AG09309 (cell line): ENCODE results near the gene KY.
A peak's percentile ranks its signal among the peaks of the same experiment; 100 is the strongest.

Source experiments
- DNase-seq: peaks from one replicate; pipeline ENCODE4 v3.0.0-alpha.2; 2010; ENCODE audit warnings: low read depth
- H3K4me3 ChIP-seq: 2 replicates; pipeline ENCODE4 v1.5.1; 2011; ENCODE audit warnings: mild to moderate bottlenecking, low read depth, low read length, moderate library complexity; ENCODE audit not compliant: control insufficient read depth
- TF ChIP-seq, protein P1 (sequence below): IDR thresholded peaks from 2 replicates; pipeline ENCODE4 v1.5.1; 2011; ENCODE audit warnings: mild to moderate bottlenecking, low read depth, low read length, inconsistent platforms; ENCODE audit not compliant: insufficient read depth, control insufficient read depth; ENCODE audit errors: missing control alignments

The KY gene

DNA sequence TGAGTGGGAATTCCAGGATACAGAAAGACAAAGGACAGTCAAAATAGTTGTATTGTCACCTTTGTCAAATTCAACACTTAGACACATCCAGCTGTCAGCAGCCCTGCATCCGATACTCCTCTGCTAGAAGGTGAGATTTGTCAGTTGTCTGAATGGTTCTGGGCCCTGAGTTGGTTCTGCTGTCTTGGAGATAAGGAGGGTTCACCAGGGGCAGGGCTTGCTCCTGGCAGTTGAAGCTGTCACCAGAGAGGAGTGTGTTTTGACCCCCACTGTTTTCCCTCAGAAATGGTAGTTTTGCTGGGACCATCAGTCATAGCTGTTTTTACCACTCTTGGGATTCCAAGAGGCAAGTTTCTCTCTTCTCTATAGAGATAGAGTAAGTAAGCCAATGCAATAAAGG lies 3.2 kb upstream of the KY start:
- TF ChIP-seq, protein P1, sequence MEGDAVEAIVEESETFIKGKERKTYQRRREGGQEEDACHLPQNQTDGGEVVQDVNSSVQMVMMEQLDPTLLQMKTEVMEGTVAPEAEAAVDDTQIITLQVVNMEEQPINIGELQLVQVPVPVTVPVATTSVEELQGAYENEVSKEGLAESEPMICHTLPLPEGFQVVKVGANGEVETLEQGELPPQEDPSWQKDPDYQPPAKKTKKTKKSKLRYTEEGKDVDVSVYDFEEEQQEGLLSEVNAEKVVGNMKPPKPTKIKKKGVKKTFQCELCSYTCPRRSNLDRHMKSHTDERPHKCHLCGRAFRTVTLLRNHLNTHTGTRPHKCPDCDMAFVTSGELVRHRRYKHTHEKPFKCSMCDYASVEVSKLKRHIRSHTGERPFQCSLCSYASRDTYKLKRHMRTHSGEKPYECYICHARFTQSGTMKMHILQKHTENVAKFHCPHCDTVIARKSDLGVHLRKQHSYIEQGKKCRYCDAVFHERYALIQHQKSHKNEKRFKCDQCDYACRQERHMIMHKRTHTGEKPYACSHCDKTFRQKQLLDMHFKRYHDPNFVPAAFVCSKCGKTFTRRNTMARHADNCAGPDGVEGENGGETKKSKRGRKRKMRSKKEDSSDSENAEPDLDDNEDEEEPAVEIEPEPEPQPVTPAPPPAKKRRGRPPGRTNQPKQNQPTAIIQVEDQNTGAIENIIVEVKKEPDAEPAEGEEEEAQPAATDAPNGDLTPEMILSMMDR = no peak
- DNase-seq = no peak

DNA sequence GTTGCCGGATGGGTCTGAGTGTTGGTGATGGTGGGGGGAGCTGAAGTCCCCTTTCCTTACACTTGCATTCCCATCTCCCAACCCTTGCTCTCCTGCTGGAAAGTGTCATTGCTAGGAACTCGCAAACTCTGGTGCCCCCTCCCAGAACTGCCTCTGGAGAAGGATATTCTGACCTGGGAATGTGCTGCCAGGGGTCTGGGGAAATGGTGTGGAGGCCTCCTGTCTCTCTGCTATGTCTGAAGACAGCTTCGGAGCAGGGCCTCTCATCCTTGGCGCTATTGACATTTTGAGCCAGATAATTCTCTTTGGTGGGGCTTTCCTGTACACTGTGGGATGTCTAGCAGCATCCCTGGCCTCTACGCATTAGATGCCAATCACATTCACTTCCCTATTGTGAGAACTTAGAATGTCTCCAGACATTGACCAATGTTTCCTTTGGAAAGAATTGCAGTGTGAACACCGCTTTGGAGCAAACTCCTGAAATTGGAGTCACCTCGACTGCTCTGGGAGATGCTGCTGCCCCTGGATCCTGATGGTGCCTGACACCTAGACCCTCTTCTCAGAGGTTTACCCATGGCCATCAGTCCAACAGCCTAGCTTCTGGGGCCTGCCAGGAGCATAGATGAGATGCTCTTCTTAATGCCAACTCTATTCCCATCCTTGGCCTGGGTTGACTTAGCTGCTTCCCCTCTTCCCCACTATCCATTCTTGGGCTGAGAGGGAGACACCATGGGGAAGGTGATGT lies 2.2 kb upstream of the KY start:
- DNase-seq = no peak
- H3K4me3 ChIP-seq = no peak overlapping the region
- TF ChIP-seq, protein P1 = no peak

More for the DNA sequence above, 3.2 kb upstream of the KY start:
- H3K4me3 ChIP-seq = no peak overlapping the region

DNA sequence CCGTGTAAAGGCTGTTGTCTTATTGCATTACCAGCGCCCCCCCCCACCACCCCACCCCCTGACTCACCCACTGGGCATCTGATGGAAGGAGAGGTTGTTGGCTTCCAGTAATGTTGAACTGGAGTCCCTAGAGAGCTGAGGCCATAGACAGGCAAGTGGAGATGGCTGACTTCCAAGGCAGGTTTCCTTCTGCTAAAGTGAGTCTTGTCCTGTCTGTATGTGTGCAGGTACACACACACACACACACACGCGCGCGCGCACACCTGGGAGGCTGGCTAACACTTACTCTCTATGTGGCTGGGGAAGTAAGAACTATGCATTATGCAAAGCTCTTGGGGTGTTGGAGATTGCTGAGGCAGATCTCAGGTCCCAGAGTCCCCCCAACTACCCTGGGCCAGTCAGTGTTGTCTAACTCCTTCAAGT lies 1.6 kb upstream of the KY start:
- DNase-seq = peak; percentile 45
- TF ChIP-seq, protein P1 = no peak
- H3K4me3 ChIP-seq = no peak overlapping the region

DNA sequence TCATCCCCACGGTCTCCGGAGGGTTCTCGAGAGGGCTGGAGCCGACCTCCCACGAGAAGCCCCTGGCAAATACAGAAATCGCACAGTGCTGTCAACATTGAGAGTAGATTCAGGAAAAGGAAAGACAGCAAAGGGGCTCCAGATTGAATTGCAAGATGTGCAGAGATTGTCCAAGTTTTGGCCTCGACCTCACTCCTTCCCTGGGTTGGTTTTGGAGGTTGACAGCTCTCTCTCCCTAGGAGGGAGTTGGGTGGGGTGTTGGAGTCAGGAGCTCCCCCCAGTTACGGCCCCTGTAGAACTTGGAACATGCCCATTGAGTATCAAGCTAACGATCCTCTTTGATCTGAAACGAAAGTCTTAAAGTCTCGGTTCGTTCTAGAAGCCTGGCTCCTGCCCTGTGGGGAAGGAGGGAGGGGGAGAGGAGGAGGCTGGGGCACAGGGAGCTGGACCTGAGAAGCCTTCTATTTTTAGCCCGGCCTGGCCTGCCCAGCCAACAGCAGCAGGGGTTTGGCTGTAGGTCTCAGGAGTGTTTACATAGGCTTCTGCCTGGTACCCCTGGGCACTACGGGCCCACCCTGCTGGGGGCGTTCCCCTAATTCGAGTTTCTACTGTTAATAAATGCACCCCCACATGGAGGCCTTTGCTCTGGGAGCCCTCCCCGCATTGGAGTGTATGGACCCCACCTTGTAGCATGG lies 672 bp upstream of the KY start:
- DNase-seq = peak; percentile 21
- TF ChIP-seq, protein P1 = no peak
- H3K4me3 ChIP-seq = peak overlapping the region; percentile 55

DNA sequence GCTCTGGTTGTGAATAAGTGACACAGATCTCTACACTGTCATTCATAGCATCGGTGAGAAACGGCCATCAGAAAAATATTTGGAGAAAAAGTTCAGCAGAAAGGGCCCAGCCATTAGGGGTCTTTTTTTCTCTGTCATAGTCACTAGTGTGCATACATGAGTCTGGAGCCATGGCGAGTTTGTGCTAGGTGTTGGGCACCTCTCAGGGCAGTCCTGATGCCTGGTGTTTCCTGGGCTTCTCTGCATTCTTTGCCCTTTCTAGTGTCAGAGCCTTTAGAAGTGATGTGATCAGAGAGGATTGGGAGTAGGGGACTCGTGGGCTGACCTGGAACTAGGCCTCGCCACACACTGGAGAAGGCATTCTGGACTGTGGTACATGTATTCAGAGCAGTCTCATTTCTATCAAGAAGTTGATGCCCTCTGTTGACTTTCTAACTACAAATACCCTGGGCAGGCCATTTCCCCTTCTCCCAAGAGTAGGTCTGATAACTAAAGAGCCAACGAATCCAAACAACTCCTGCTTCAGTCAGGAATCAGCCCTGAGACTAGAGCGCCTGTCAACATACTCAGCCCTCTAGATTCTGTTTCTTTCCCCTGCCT lies 1.6 kb downstream of the KY start:
- TF ChIP-seq, protein P1 = no peak
- DNase-seq = no peak
- H3K4me3 ChIP-seq = no peak overlapping the region

DNA sequence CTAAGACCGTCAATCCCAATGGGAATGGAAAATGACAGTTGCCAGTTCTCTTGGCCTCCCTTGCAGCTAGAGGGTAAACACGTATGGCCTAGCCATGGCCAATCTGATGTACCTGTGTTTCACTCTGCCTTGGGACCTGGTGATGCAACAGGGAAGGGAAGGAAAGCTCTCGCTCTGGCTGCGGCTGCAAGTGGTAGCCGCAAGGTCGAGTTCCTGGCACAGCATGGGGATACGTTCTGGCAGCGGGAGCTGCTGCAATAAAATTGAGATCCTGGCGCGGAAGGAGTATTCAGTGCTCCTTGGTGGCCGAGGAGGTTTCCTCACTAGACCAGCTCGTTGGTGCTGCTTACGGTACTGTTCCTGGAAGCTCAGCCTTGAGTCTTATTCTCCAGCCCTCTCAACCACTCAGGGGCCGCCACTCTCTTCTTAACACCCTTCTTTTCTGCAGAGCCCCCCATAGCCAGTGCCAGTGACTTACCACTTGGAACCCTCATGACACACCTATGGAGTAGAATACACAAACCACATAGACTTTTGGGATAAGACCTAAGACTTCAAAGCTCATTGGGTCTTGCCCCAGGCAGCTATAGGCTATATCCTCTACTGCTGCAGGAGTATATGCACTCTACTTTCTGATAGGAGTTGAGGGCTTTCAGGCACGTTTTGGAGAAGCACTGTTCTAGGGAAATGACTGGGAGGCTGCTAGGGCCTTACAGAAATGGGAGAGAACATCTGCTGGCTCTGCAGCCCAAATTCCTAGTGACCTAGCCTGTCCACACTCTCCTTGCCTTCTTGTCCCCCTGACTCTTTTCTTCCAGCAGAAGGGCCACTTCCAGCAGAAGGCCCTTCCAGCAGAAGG lies 2.7 kb downstream of the KY start:
- TF ChIP-seq, protein P1 = no peak
- H3K4me3 ChIP-seq = no peak overlapping the region
- DNase-seq = no peak
